IPS-11a (cell line): ENCODE data around the gene FANCD2OS.
"Not testable (repeated sequence)": the region's sequence is repeated elsewhere in the genome, so short reads cannot be mapped to it uniquely, and the experiment has no call there.

ENCODE experiments used
- H3K4me3 ChIP-seq: one replicate; pipeline ENCODE4 v1.5.1; 2013; ENCODE audit warnings: low read depth, low read length, control low read depth

Gene FANCD2OS, protein sequence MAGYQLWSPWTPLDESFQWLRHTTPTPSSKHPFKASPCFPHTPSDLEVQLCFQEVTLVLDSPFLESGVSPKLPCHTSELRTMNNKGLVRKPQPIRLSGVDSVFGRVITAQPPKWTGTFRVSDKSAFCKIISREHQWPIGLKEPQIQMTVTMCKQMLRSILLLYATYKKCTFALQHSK

DNA sequence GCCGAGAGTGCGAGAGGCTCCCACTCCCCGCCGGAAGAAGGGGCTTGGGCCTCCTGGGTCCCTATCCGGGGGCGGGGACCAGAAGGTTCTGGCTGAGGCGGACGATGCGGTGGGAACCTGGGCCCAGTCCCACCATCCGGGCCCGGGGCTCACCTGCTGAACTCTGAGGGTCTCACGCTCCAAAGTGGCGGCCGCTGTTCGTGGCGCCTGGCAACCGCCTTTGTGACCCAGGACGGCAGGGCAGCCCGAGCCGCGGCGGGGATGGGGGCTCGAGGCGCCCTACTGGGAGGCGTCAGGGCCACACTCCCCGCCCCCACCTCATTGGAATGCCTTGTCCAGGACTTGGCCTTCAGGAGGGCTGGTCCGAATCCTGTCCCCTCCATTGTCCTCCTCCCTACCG, at the start of gene FANCD2OS:
Gene FANCD2OS, minus strand, starts transcription at position 165 of the 400 bp plus-strand sequence. CDS start 3,481 bp downstream, outside the sequence.
- no peak within 1 kb of the TSS for H3K4me3 ChIP-seq

DNA sequence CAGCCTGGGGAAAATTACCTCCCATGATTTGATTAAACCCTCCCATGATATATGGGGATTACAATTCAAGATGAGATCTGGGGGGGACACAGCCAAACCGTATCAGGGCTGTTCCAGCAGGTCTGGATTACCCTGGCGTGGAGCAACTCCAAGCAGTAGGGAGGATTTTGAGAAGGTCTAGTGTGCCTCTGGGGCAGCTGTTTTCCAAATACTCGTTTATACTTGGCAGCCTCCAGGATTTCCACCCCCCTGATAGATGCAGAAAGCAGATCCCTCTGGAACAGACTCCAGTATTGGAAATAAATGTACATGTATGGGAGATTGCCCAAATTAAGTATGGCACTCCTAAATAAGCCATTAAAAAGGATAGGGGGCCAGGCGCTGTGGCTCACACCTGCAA, 49.0 kb upstream of the FANCD2OS start:
- H3K4me3 ChIP-seq: no peak overlapping the region

DNA sequence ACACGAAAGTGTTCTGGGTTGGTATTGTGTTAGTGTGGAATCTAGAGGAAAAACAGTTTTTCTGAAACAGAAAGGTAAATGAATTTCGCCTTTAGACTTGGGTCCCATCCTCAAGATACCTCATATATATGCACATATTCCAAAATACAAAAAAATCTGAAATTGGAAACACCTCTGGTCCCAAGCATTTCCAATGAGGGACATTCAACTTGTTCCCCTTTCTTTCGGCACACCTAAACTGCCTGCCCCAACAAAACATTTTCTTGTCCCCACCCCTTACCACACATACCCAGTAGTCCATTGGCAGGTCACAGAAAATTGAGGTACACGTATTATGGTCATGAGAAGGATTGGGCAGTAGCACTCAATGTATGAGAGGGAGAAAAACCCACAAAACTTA, 47.6 kb upstream of the FANCD2OS start:
- H3K4me3 ChIP-seq: no peak overlapping the region

DNA sequence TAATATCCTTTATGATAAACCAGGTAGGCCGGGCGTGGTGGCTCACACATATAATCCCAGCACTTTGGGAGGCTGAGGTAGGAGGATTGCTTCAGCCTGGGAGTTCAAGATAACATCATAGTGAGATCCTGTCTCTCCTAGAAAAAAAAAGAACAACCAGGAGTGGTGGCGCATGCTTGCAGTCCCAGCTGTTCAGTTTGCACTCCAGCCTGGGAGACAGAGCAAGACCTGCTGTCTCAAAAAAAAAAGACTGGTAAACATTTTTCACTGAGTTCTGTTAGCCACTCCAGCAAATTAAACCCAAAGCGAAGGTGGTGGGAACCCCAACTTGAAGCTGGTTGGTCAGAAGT, 47.0 kb upstream of the FANCD2OS start:
- H3K4me3 ChIP-seq: no peak overlapping the region

DNA sequence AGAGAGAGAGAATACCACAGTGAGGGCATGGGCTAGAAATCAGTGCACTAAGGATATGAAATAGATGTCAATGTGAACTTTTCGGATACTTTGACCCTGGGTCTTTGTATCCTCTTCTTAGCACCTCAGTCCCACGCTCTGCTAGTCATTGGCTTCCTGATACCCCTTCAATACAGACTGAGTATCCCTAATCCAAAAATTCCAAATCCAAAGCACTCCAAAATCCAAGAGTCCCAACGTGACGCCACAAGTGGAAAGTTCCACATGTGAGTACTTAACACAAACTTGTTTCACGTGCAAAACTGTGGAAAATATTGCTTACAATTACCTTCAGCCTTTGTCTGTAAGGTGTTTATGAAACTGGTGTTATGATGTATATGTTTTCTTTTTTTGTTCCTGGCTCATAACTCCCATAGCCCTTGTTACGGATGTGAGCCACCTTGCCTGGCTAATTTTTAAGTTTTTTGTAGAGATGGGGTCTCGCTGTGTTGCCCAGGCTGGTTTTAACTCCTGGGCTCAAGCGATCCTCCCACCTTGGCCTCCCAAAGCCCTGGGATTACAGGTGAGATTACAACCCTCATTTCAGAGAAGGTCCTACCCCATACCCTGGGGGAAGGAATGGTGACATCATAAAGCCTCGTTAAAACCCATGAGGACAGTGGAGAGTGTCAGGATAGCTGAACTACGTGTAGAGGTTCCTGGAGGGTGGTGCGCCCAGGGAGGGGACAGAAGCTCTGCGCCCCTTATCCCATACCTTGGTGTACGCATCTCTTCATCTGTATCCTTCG, 46.5 kb upstream of the FANCD2OS start:
- H3K4me3 ChIP-seq: no peak overlapping the region

DNA sequence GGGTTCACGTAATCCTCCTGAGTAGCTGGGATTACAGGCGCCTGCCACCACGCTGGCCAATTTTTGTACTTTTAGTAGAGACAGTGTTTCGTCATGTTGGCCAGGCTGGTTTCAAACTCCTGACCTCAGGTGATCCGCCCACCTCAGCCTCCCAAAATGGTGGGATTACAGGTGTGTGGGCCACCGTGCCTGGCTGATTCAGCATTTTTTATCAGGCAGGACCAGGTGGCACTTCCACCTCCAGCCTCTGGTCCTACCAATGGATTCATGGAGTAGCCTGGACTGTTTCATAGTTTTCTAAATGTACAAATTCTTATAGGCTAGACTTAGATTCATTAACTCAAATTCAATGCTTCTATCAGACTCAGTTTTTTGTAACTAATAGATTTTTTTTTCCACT, 42.9 kb upstream of the FANCD2OS start:
- H3K4me3 ChIP-seq: no peak overlapping the region

DNA sequence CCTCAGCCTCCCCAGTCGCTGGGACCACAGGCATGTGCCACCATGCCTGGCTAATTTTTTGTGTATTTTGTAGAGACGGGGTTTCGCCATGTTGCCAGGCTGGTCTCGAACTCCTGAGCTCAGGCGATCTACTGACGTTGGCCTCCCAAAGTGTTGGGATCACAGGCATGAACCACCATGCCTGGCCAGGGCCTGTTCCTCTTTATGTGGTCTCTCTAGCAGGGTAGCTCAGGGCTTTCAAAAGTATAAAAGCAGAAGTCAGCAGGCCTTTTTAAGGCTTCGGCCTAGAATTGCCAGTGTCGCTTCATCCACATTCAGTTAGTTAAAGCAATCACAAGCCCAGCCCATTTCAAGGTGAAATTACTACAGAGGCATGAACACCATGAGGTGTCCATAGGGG, 41.2 kb upstream of the FANCD2OS start:
- H3K4me3 ChIP-seq: no peak overlapping the region

DNA sequence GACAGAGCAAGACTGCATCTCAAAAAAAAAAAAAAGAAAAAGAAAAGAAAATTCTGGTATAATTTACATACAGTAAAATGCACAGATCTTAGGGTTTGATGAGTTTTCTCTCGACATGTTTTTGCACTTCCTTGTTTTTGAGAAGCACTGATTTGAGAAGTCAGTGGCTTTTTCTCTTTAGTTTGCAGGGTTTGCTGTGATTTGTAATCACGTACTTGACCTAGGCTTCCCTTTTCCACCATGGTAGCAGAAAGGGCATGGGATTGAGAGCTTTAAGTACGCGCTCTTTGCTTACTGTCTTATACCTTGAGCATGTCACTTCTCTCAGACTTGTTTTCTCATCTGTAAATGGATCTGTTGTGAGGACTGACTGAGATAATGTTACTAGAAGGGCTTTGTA, 37.6 kb upstream of the FANCD2OS start:
- no peak overlapping the region for H3K4me3 ChIP-seq

DNA sequence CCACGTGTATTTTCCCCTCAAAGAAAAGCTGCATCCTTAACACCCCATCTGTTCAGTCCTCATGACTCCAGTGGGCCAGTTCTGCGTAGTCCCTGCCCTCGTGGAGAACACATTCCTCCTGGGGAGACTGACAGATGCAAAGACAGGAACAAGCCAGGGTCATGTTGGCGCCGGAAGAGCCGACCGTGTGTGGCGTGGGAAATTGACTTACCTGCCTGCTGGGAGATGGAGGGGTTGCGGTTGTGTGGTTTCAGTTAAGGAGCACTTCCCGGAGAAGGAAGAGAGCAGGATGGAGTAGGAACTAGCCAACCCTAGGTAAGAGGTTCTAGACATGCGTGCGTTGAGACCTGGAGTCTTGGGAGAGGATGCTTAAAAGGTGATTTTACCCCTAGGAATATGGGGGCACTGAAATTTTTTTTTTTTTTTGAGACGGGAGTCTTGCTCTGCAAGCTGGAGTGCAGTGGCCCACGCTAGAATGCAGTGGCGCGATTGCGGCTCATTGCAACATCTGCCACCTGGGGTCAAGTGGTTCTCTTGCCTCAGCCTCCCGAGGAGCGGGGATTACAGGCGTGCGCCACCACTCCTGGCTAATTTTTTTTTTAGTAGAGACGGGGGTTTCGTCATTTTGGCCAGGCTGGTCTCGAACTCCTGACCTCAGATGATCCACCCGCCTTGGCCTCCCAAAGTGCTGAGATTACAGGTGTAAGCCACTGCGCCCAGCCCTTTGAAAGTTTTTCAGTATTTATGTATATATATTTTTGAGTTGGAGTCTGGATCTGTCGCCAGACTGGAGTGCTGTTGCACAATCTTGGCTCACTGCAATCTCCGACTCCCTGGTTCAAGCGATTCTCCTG, 34.9 kb upstream of the FANCD2OS start:
- peak overlapping the region; percentile 69 for H3K4me3 ChIP-seq

DNA sequence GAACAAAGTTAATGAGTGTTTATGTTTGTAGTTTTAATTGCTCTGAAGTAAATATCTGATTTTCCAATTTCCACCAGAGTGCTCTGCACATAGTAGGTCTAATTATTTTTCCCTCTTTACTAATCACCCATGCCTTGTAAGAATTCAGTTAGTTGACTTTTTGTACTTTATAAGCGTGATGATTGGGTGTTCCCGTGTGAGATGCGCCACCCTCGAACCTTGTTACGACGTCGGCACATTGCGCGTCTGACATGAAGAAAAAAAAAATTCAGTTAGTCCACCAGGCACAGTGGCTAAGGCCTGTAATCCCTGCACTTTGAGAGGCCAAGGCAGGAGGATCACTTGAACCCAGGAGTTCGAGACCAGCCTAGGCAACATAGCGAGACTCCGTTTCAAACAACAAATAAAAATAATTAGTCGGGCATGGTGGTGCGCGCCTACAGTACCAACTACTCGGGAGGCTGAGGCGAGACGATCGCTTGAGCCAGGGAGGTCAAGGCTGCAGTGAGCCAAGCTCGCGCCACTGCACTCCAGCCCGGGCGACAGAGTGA, 33.0 kb upstream of the FANCD2OS start:
- no peak overlapping the region for H3K4me3 ChIP-seq

DNA sequence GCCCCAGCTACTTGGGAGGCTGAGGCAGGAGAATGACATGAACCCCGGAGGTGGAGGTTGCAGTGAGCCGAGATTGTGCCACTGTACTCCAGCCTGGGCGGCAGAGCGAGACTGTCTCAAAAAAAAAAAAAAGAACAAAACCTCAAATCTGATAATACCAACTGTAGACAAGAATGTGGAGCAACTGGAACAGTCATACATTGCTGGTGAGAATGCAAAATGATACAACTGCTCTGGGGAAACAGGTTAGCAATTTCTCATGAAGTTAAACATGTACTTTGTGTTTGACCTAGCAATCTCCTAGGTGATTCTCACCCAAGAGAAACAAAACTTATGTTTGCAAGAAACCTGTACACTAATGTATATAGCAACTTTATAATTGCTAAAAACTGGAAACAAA, 29.1 kb upstream of the FANCD2OS start:
- no peak overlapping the region for H3K4me3 ChIP-seq

DNA sequence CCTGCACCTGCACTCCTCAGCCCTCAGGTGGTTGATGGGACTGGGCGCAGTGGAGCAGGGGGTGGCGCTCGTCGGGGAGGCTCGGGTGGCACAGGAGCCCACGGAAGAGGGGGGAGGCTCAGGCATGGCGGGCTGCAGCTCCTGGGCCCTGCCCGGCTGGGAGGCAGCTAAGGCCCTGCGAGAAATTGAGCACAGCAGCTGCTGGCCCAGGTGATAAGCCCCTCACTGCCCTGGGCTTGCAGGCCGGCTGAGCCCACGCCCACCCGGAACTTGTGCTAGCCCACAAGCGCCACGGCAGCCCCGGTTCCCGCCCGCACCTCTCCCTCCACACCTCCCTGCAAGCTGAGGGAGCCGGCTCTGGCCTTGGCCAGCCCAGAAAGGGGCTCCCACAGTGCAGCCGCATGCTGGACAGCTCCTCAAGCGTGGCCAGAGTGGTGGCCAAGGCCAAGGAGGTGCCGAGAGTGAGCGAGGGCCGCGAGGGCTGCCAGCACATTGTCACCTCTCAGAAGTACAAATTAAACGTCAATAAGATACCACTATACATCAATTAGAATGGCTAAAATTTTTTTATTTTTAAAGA, 28.5 kb upstream of the FANCD2OS start:
- H3K4me3 ChIP-seq: no peak overlapping the region

DNA sequence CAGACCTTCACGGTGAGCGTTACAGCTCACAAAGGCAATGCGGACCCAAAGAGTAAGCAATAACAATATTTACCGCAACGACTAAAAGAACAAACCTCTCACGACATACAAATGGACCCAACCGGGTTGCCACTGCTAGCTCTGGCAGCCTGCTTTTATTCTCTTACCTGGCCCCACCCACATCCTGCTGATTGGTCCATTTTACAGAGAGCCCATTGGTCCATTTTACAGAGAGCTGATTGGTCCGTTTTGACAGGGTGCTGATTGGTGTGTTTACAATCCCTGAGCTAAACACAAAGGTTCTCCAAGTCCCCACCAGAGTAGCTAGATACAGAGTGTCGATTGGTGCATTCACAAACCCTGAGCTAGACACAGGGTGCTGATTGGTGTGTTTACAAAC, 27.8 kb upstream of the FANCD2OS start:
- not testable (repeated sequence) for H3K4me3 ChIP-seq

DNA sequence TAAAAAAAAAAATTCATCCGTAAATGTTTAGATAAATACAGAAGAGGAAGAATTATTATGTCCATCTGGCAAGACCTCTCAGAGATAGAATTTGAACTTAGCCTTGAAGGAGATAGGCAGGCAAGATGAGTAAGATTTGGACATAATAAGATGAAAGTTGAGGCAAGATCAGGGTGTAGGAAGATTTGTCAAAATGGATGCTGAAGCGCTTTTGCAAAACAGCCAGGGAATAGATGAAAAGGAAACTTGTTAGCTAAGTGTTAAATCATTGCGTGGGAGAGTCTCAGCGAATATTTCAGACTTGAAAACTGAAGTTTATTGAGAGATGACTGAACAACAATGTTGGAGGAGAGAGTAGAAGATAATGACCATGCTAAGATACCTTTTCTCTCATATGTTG, 14.7 kb upstream of the FANCD2OS start:
- H3K4me3 ChIP-seq: no peak overlapping the region

DNA sequence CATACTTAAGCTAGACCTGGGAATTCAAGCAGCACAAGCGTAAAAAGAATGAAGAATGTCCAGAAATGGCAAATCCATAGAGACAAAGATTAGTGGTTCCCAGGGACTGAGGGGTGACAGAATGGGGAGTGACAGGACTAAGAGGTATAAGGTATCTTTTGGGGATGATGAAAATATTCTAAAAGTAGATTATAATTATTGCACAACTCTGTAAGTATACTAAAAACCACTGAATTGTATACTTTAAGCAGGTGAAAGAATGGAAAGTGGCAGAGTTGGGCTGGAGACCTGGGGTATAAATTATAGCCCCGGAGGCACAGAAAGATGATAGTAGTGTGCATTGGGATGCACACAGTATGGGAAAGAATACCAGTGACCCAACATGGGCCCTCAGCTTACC, 13.0 kb upstream of the FANCD2OS start:
- no peak overlapping the region for H3K4me3 ChIP-seq

DNA sequence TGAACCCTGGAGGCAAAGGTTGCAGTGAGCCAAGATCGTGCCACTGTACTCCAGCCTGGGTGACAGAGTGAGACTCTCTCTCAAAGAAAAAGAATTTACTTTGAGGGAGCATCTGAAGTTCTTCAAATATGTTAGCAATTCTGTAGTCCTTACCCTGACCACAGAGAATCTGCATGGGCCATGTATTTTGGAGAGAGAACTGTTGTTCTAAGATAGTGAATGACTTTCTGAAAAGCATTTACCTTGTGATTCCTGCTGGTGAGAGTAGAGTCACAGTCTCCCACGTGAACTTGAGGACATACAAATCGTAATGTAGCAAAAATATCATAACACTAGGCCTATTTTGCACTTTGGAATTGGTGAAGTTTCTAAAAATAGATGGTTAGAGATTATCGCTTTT, 11.3 kb upstream of the FANCD2OS start:
- no peak overlapping the region for H3K4me3 ChIP-seq

DNA sequence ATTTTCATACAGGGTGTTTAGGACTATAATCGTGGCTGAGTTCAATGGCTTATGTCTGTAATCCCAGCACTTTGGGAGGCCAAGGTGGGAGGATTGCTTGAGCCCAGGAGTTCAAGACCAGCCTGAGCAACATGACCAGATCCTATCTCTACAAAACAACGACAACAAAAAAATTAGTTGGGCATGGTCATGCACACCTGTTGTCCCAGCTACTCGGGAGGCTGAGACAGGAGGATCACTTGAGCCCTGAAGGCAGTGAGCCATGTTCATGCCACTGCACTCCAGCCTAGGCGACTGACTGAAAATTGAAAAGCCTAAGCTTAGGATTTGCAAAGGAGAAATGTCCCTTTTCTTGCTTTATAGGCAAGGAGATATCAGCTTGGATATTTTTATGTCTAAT, 8.9 kb upstream of the FANCD2OS start:
- no peak overlapping the region for H3K4me3 ChIP-seq

DNA sequence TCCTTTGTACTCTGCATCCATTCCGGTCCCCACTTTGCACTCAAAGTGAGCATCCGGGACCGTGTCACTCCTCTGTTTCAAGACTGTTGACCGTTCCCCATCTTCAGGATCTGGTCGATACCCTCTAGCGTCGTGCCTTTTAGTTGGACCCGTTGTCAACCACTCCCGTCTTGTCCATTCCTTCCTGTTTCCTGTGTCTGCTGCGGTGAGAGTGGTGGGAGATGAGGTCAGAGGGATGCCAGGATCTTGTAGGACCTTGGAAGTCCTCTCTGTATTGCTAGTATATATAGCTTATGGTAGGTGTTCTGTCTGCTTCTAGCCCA, 8.0 kb upstream of the FANCD2OS start:
- H3K4me3 ChIP-seq: peak overlapping the region; percentile 100

DNA sequence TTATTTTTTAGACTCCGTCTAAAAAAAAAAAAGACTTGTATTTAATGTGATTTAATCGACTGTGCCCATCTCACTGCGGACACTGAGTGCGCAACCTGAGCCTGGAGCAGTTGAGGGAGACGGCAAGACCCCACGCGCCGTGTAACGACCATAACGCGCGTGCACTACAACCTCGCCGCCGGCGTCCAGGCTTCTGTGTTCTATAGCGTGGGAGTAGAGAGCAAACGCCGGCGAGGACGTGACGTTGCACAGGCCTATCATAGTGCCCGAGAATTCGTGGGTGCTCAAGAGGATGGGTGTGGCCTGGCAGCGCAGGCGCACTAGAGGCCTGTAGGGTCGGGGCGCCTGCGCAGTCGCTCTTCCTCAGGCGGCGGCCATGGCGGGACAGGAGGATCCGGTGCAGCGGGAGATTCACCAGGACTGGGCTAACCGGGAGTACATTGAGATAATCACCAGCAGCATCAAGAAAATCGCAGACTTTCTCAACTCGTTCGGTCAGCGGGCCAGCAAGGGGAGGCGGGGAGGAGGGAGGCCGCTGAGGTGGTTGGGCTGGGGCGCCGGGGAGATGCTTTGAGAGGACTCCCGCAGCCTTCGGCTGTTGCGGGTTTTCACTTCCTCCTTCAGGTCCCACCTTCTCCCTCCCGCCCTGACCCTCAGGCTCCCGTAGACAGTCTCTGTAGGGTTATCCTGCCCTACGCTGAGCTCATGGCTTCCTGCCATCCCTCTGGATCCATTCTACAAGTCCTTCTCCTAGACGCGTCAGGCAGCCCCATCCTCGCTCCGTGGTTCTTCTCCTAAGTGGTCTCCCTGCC, 7.5 kb upstream of the FANCD2OS start, which contains the start of gene BRK1:
Gene BRK1, plus strand, starts transcription at position 350 of the 812 bp plus-strand sequence. Its CDS starts 27 bp downstream, at position 377.
- H3K4me3 ChIP-seq: peak within 1 kb of the TSS; percentile 100

DNA sequence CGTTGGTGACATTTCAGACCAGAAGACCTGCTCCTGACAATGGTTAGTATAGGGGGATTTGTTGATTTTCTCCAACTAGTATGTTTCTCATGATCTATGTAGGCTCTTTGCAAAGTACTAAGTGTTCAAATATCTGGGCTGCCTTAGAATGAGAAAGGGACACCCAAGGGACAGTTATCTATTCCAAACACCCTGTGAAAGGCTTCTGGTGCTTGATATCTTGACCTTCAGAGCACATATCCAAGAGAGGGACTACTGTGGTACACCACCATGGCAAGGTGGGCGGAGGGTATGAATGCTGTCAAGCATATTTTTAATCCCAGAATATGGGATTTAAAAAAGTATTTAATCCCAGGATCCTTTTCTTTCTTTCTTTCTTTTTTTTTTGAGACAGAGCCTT, 1.1 kb downstream of the FANCD2OS start:
- H3K4me3 ChIP-seq: no peak overlapping the region
